ENCODE results near the gene KSR2.

- TF ChIP-seq POLR2A (IDR thresholded peaks at IDR 0.05; ENCODE audit: low read depth, low read length) = no peak
- TF ChIP-seq CTCF (conservative IDR thresholded peaks at IDR 0.05; ENCODE audit: low read depth, low read length) = no peak
- no peak for TF ChIP-seq RFX5 (IDR thresholded peaks at IDR 0.05; ENCODE audit: low read depth, low read length)
Measured at GRCh38 chr12:117936722-117937484, 31.9 kb downstream of the KSR2 start.

Data from IMR-90 (cell line).